K562 (cell line): ENCODE measurements around the gene NEK1. TPM values are rescaled to one million over a fixed set of nuclear protein-coding genes. Genes with fewer than 3 reads are reported as not detected.

Source experiments
- AFF4 ChIP-seq: sonication (generic); formaldehyde crosslinking; IDR thresholded peaks from 2 replicates; pipeline ENCODE4 v1.8.0; 2023; ENCODE audit warnings: mild to moderate bottlenecking, missing genetic modification reagents
- ATF2 ChIP-seq: sonication (generic); formaldehyde crosslinking; IDR thresholded peaks from 2 replicates; pipeline ENCODE4 v1.8.1; 2022; ENCODE audit warnings: missing genetic modification reagents
- CC2D1A ChIP-seq: fragments of 450-650 bp; IDR thresholded peaks from 2 replicates; pipeline ENCODE4 v1.6.1; 2017; ENCODE audit warnings: mild to moderate bottlenecking
- CHCHD3 ChIP-seq: fragments of 250-450 bp; sonication (Bioruptor Pico); IDR thresholded peaks from 2 replicates; pipeline ENCODE4 v2.1.2; 2022; ENCODE audit warnings: mild to moderate bottlenecking
- CREB1 ChIP-seq, 2 experiments: sonication (generic) in 1 of 2; formaldehyde crosslinking in 1 of 2; IDR thresholded peaks; 2 replicates each; pipeline versions ENCODE4 v1.6.1 to v1.8.0; 2012 to 2022; ENCODE audit warnings: inconsistent platforms in 1 of 2, mild to moderate bottlenecking in 1 of 2, missing genetic modification reagents in 1 of 2, moderate library complexity in 1 of 2
- ELK3 ChIP-seq: fragments of 450-650 bp; formaldehyde crosslinking; IDR thresholded peaks from 2 replicates; pipeline ENCODE4 v1.4.0; 2020; ENCODE audit warnings: mild to moderate bottlenecking
- FIP1L1 ChIP-seq: fragments of 200-400 bp; formaldehyde crosslinking; IDR thresholded peaks from 2 replicates; pipeline ENCODE4 v1.6.1; 2018; ENCODE audit warnings: mild to moderate bottlenecking, low read depth, low read length; ENCODE audit not compliant: poor library complexity, severe bottlenecking
- FOS ChIP-seq: IDR thresholded peaks from 3 replicates; pipeline ENCODE4 v1.6.1; 2011; ENCODE audit not compliant: insufficient read length; ENCODE audit errors: extremely low read depth
- HDAC2 ChIP-seq: fragments of 450-650 bp; IDR thresholded peaks from 2 replicates; pipeline ENCODE4 v1.6.1; 2016; ENCODE audit warnings: mild to moderate bottlenecking
- MCM3 ChIP-seq: fragments of 450-650 bp; IDR thresholded peaks from 2 replicates; pipeline ENCODE4 v1.6.1; 2016
- MTA2 ChIP-seq: fragments of 450-650 bp; IDR thresholded peaks from 2 replicates; pipeline ENCODE4 v1.6.1; 2016; ENCODE audit warnings: low read depth
- MTF1 ChIP-seq: fragments of 250-450 bp; sonication (Bioruptor Pico); IDR thresholded peaks from 2 replicates; pipeline ENCODE4 v1.9.0; 2021; ENCODE audit warnings: moderate library complexity, mild to moderate bottlenecking, inconsistent platforms, borderline replicate concordance
- MYC ChIP-seq, 2 experiments: fragments of 250-450 bp in 1 of 2; sonication (Bioruptor Pico) in 1 of 2; IDR thresholded peaks; 2 replicates each; pipeline versions ENCODE4 v1.5.1 to v1.6.1; 2012 to 2021; ENCODE audit warnings: low read depth in 2 of 2, borderline replicate concordance in 1 of 2, improper control_type of control experiment in 1 of 2, low read length in 1 of 2, mild to moderate bottlenecking in 1 of 2, moderate library complexity in 1 of 2
- NCOR1 ChIP-seq: fragments of 450-650 bp; IDR thresholded peaks from 2 replicates; pipeline ENCODE4 v1.6.1; 2016; ENCODE audit warnings: mild to moderate bottlenecking, moderate library complexity
- SRSF7 ChIP-seq: fragments of 200-400 bp; formaldehyde crosslinking; optimal IDR thresholded peaks from 2 replicates; pipeline ENCODE3; 2017; ENCODE audit warnings: mild to moderate bottlenecking, low read depth, low read length
- SUPT5H ChIP-seq: fragments of 450-650 bp; IDR thresholded peaks from 2 replicates; pipeline ENCODE4 v1.6.1; 2016
- USF1 ChIP-seq: sonication (generic); formaldehyde crosslinking; IDR thresholded peaks from 2 replicates; pipeline ENCODE4 v1.9.0; 2022; ENCODE audit warnings: mild to moderate bottlenecking, missing genetic modification reagents
- ZBTB17 ChIP-seq: fragments of 450-650 bp; formaldehyde crosslinking; IDR thresholded peaks from 2 replicates; pipeline ENCODE4 v1.4.0; 2020; ENCODE audit warnings: mild to moderate bottlenecking
- ZFX ChIP-seq: sonication (generic); formaldehyde crosslinking; IDR thresholded peaks from 2 replicates; pipeline ENCODE4 v1.8.0; 2022; ENCODE audit warnings: mild to moderate bottlenecking, missing genetic modification reagents, moderate library complexity
- ZNF140 ChIP-seq: fragments of 250-450 bp; sonication (Bioruptor Pico); IDR thresholded peaks from 2 replicates; pipeline ENCODE4 v1.8.0; 2021; ENCODE audit warnings: moderate library complexity, mild to moderate bottlenecking, inconsistent platforms
- ZNF695 ChIP-seq: fragments of 450-650 bp; formaldehyde crosslinking; IDR thresholded peaks from 2 replicates; pipeline ENCODE4 v1.4.0; 2020; ENCODE audit warnings: mild to moderate bottlenecking, moderate library complexity
- polyA plus RNA-seq, 8 experiments: library from polyadenylated mRNA; depleted of rRNA in 4 of 8; stranded (reverse) in 5 of 8; unstranded in 3 of 8; fragments of >200 nt; fragmentation: Nextera tagmentation in 2 of 8; fragmentation: Illumina TruSeq in 1 of 8; extraction: Ambion mirVana in 2 of 8; extraction: Trizol in 1 of 8; gene quantifications; 2 replicates each; pipeline versions ENCODE4 v1.2.1 to v1.2.3, GENCODE V29; 2011 to 2014; ENCODE audit warnings: inconsistent platforms in 1 of 8, missing spikeins in 1 of 8
- total RNA-seq, 7 experiments: library from RNA; depleted of rRNA in 6 of 7; stranded (reverse); fragments of >200 nt in 6 of 7; fragmentation: Illumina TruSeq in 2 of 7; extraction: Trizol in 2 of 7; gene quantifications; 2 replicates each; pipeline versions ENCODE4 v1.2.1 to v1.2.3, GENCODE V29; 2011 to 2021; ENCODE audit warnings: low replicate concordance in 1 of 7

NEK1 gene
- total and polyA plus RNA-seq, 9 of the 15 experiments (the other 6 are each of a cell fraction or from before 2014, with no cell fraction given) = 6.2 to 15.7 (median 10.3) TPM

- TF ChIP-seq FIP1L1 (no peak), ZBTB17 (no peak), ZNF695 (no peak), ZNF140 (no peak), NCOR1 (peak; percentile 98), ATF2 (CRISPR knock-in tag) (no peak), AFF4 (CRISPR knock-in tag) (no peak), USF1 (no peak; the same call in 1 of the 2 replicates), ZFX (CRISPR knock-in tag) (peak; percentile 23; the same call in 1 of the 2 replicates), CC2D1A (peak; percentile 93; the same call in 1 of the 2 replicates), MCM3 (no peak), ELK3 (CRISPR knock-in tag) (no peak), CREB1 (IDR thresholded peaks at IDR 0.05) (peak; percentile 67; the same call in 1 of the 2 replicates), CREB1 (CRISPR knock-in tag; IDR thresholded peaks at IDR 0.05) (no peak), HDAC2 (peak; percentile 58; the same call in 1 of the 2 replicates), MTF1 (CRISPR knock-in tag) (no peak), MTA2 (peak; percentile 95), FOS (no peak), CHCHD3 (no peak), SRSF7 (no peak), SUPT5H (no peak), MYC (IDR thresholded peaks at IDR 0.05; ENCODE audit: low read depth, low read length) (no peak), MYC (CRISPR knock-in tag; IDR thresholded peaks at IDR 0.05; ENCODE audit: borderline replicate concordance, low read depth) (no peak)
Observed at GRCh38 chr4:169626331-169627282, 14.2 kb upstream of the NEK1 start (continued).
